ENCODE measurements around the gene ADCY1.

ADCY1 gene

GRCh38 chr7:45690762-45691150 is 116.6 kb downstream of the ADCY1 start:
- DNase-seq (ENCODE audit: low read depth, low spot score), result no peak
- Histone ChIP-seq H3K4me1 (ENCODE audit: insufficient read depth, insufficient read length) (no peaks in the 10 kb centered on the region), H3K9ac (ENCODE audit: insufficient read length, low read depth) (no peak overlapping the region), H3K36me3 (ENCODE audit: insufficient read depth, insufficient read length, low read length) (no peaks in the 10 kb centered on the region), H3K9me3 (ENCODE audit: insufficient read depth, low read length) (no peaks in the 10 kb centered on the region), H3K4me3 (ENCODE audit: insufficient read length, low read depth) (no peak overlapping the region), H3K27me3 (ENCODE audit: insufficient read depth, insufficient read length) (no peaks in the 10 kb centered on the region)
- TF ChIP-seq SUZ12 (IDR thresholded peaks at IDR 0.05; ENCODE audit: extremely low read depth, insufficient read depth, insufficient read length) (no peak), ZNF274 (IDR thresholded peaks at IDR 0.05; ENCODE audit: low read depth, low read length) (no peak), YY1 (IDR thresholded peaks at IDR 0.05; ENCODE audit: insufficient read depth, insufficient read length) (no peak)

- DNase-seq (ENCODE audit: low read depth, low spot score), result no peak
- no peak for TF ChIP-seq YY1 (IDR thresholded peaks at IDR 0.05; ENCODE audit: insufficient read depth, insufficient read length)
- no peak for TF ChIP-seq ZNF274 (IDR thresholded peaks at IDR 0.05; ENCODE audit: low read depth, low read length)
- TF ChIP-seq SUZ12 (IDR thresholded peaks at IDR 0.05; ENCODE audit: extremely low read depth, insufficient read depth, insufficient read length), result no peak
- no peaks in the 10 kb centered on the region for H3K9me3 ChIP-seq (ENCODE audit: insufficient read depth, low read length)
- H3K4me1 ChIP-seq (ENCODE audit: insufficient read depth, insufficient read length), result no peaks in the 10 kb centered on the region
- no peak overlapping the region for H3K9ac ChIP-seq (ENCODE audit: insufficient read length, low read depth)
- no peaks in the 10 kb centered on the region for H3K36me3 ChIP-seq (ENCODE audit: insufficient read depth, insufficient read length, low read length)
- H3K27me3 ChIP-seq (ENCODE audit: insufficient read depth, insufficient read length), result no peaks in the 10 kb centered on the region
- no peak overlapping the region for H3K4me3 ChIP-seq (ENCODE audit: insufficient read length, low read depth)
Measured at GRCh38 chr7:45691155-45691656, 117.0 kb downstream of the ADCY1 start.

- no peak overlapping the region for H3K4me3 ChIP-seq (ENCODE audit: insufficient read length, low read depth)
- no peaks in the 10 kb centered on the region for H3K4me1 ChIP-seq (ENCODE audit: insufficient read depth, insufficient read length)
- no peaks in the 10 kb centered on the region for H3K27me3 ChIP-seq (ENCODE audit: insufficient read depth, insufficient read length)
- no peaks in the 10 kb centered on the region for H3K36me3 ChIP-seq (ENCODE audit: insufficient read depth, insufficient read length, low read length)
- H3K9ac ChIP-seq (ENCODE audit: insufficient read length, low read depth), result no peak overlapping the region
- H3K9me3 ChIP-seq (ENCODE audit: insufficient read depth, low read length), result no peaks in the 10 kb centered on the region
- DNase-seq (ENCODE audit: low read depth, low spot score), result no peak
- TF ChIP-seq SUZ12 (IDR thresholded peaks at IDR 0.05; ENCODE audit: extremely low read depth, insufficient read depth, insufficient read length), result no peak
- TF ChIP-seq ZNF274 (IDR thresholded peaks at IDR 0.05; ENCODE audit: low read depth, low read length), result no peak
- no peak for TF ChIP-seq YY1 (IDR thresholded peaks at IDR 0.05; ENCODE audit: insufficient read depth, insufficient read length)
Measured at GRCh38 chr7:45692031-45692430, 117.9 kb downstream of the ADCY1 start.

- Histone ChIP-seq H3K4me3 (ENCODE audit: insufficient read length, low read depth) (no peak overlapping the region), H3K4me1 (ENCODE audit: insufficient read depth, insufficient read length) (no peaks in the 10 kb centered on the region), H3K36me3 (ENCODE audit: insufficient read depth, insufficient read length, low read length) (no peaks in the 10 kb centered on the region), H3K27me3 (ENCODE audit: insufficient read depth, insufficient read length) (no peaks in the 10 kb centered on the region), H3K9me3 (ENCODE audit: insufficient read depth, low read length) (no peaks in the 10 kb centered on the region), H3K9ac (ENCODE audit: insufficient read length, low read depth) (no peak overlapping the region)
- no peak for DNase-seq (ENCODE audit: low read depth, low spot score)
- no peak for TF ChIP-seq YY1 (IDR thresholded peaks at IDR 0.05; ENCODE audit: insufficient read depth, insufficient read length)
- TF ChIP-seq SUZ12 (IDR thresholded peaks at IDR 0.05; ENCODE audit: extremely low read depth, insufficient read depth, insufficient read length), result no peak
- TF ChIP-seq ZNF274 (IDR thresholded peaks at IDR 0.05; ENCODE audit: low read depth, low read length), result no peak
Measured at GRCh38 chr7:45695249-45695995, 121.3 kb downstream of the ADCY1 start.

GRCh38 chr7:45696476-45696875 is 122.3 kb downstream of the ADCY1 start:
- no peaks in the 10 kb centered on the region for H3K36me3 ChIP-seq (ENCODE audit: insufficient read depth, insufficient read length, low read length)
- TF ChIP-seq ZNF274 (IDR thresholded peaks at IDR 0.05; ENCODE audit: low read depth, low read length) (no peak), YY1 (IDR thresholded peaks at IDR 0.05; ENCODE audit: insufficient read depth, insufficient read length) (no peak), SUZ12 (IDR thresholded peaks at IDR 0.05; ENCODE audit: extremely low read depth, insufficient read depth, insufficient read length) (no peak)
- no peak overlapping the region for H3K9ac ChIP-seq (ENCODE audit: insufficient read length, low read depth)
- H3K27me3 ChIP-seq (ENCODE audit: insufficient read depth, insufficient read length), result no peaks in the 10 kb centered on the region
- H3K4me3 ChIP-seq (ENCODE audit: insufficient read length, low read depth), result no peak overlapping the region
- H3K4me1 ChIP-seq (ENCODE audit: insufficient read depth, insufficient read length), result no peaks in the 10 kb centered on the region
- DNase-seq (ENCODE audit: low read depth, low spot score), result no peak
- no peaks in the 10 kb centered on the region for H3K9me3 ChIP-seq (ENCODE audit: insufficient read depth, low read length)

GRCh38 chr7:45697576-45698136 is 123.5 kb downstream of the ADCY1 start:
- H3K4me1 ChIP-seq (ENCODE audit: insufficient read depth, insufficient read length), result no peaks in the 10 kb centered on the region
- no peak overlapping the region for H3K9ac ChIP-seq (ENCODE audit: insufficient read length, low read depth)
- no peak for TF ChIP-seq SUZ12 (IDR thresholded peaks at IDR 0.05; ENCODE audit: extremely low read depth, insufficient read depth, insufficient read length)
- no peaks in the 10 kb centered on the region for H3K36me3 ChIP-seq (ENCODE audit: insufficient read depth, insufficient read length, low read length)
- no peak for DNase-seq (ENCODE audit: low read depth, low spot score)
- no peaks in the 10 kb centered on the region for H3K27me3 ChIP-seq (ENCODE audit: insufficient read depth, insufficient read length)
- no peaks in the 10 kb centered on the region for H3K9me3 ChIP-seq (ENCODE audit: insufficient read depth, low read length)
- no peak overlapping the region for H3K4me3 ChIP-seq (ENCODE audit: insufficient read length, low read depth)

GRCh38 chr7:45698303-45699014 is 124.3 kb downstream of the ADCY1 start:
- Histone ChIP-seq H3K4me1 (ENCODE audit: insufficient read depth, insufficient read length) (no peaks in the 10 kb centered on the region), H3K9ac (ENCODE audit: insufficient read length, low read depth) (no peak overlapping the region), H3K36me3 (ENCODE audit: insufficient read depth, insufficient read length, low read length) (no peaks in the 10 kb centered on the region), H3K27me3 (ENCODE audit: insufficient read depth, insufficient read length) (no peaks in the 10 kb centered on the region), H3K9me3 (ENCODE audit: insufficient read depth, low read length) (no peaks in the 10 kb centered on the region), H3K4me3 (ENCODE audit: insufficient read length, low read depth) (no peak overlapping the region)
- no peak for TF ChIP-seq ZNF274 (IDR thresholded peaks at IDR 0.05; ENCODE audit: low read depth, low read length)
- no peak for TF ChIP-seq SUZ12 (IDR thresholded peaks at IDR 0.05; ENCODE audit: extremely low read depth, insufficient read depth, insufficient read length)
- no peak for TF ChIP-seq YY1 (IDR thresholded peaks at IDR 0.05; ENCODE audit: insufficient read depth, insufficient read length)
- DNase-seq (ENCODE audit: low read depth, low spot score), result no peak

Measured in NT2/D1 (cell line).